GM12878 (cell line): Measurements from ENCODE around the gene CSNK1G2. TPM values are rescaled to one million over a fixed set of nuclear protein-coding genes. Genes with fewer than 3 reads are reported as not detected.

ENCODE experiments used
- ATAC-seq: fragments of 200-7000 bp; cut with Tn5 transposase; 3 replicates; pipeline ENCODE4 v1.9.1; 2020; ENCODE audit warnings: mild to moderate bottlenecking, moderate library complexity
- BruUV-seq: library from RNA; stranded (reverse); fragments of 400-500 nt; replicated peaks from 2 replicates; lab custom pipeline; 2021; lab: Mats Ljungman, UMichigan
- CTCF ChIA-PET: fragments of 300-600 bp; sonication (Branson Sonifier 250); formaldehyde crosslinking; extraction: SDS; loops from one replicate; lab custom pipeline; 2021; ENCODE audit warnings: inconsistent platforms; lab: Yijun Ruan, JAX
- POLR2A ChIA-PET: fragments of 350-600 bp; formaldehyde crosslinking; extraction: SDS; loops from one replicate; lab custom pipeline; 2021; ENCODE audit warnings: inconsistent platforms; lab: Charles Lee
- RAD21 ChIA-PET: fragments of 300-600 bp; sonication (Branson Sonifier 250); formaldehyde crosslinking; loops from one replicate; lab custom pipeline; 2023; ENCODE audit warnings: antibody characterized with exemption; ENCODE audit not compliant: unreplicated experiment; lab: Charles Lee
- SMC1A ChIA-PET: fragments of 300-600 bp; sonication (Branson Sonifier 250); formaldehyde crosslinking; loops from one replicate; lab custom pipeline; 2023; ENCODE audit not compliant: unreplicated experiment, uncharacterized antibody; lab: Charles Lee
- DNase-seq: peaks from one replicate; pipeline ENCODE4 v3.0.0-alpha.2; 2011; ENCODE audit warnings: low read depth, low spot score
- FAIRE-seq: peaks from 3 replicates; lab custom pipeline; 2011; peaks lifted over from hg19 to GRCh38; lab: Jason Lieb, UNC
- H2AFZ ChIP-seq: 2 replicates; pipeline ENCODE4 v1.6.0; 2011; ENCODE audit warnings: low read depth, low read length, control low read depth; ENCODE audit not compliant: control insufficient read depth
- H3K27ac ChIP-seq: 2 replicates; pipeline ENCODE4 v1.5.1; 2011; ENCODE audit warnings: control low read depth; ENCODE audit not compliant: control insufficient read depth, insufficient read depth
- H3K27me3 ChIP-seq, 2 experiments: replicated peaks in 1 of 2; 2 replicates each; pipeline versions ENCODE4 v1.6.0 to v1.6.1; 2011; ENCODE audit warnings: low read length in 1 of 2; ENCODE audit not compliant: control insufficient read depth in 2 of 2, insufficient read depth in 2 of 2
- H3K36me3 ChIP-seq, 2 experiments: 2 replicates each; pipeline ENCODE4 v1.5.1; 2011; ENCODE audit warnings: low read length in 1 of 2; ENCODE audit not compliant: control insufficient read depth in 2 of 2, insufficient read depth in 2 of 2
- H3K4me1 ChIP-seq: 2 replicates; pipeline ENCODE4 v1.6.1; 2011; ENCODE audit warnings: mild to moderate bottlenecking, low read length, moderate library complexity, mixed read lengths; ENCODE audit not compliant: control insufficient read depth, insufficient read depth
- H3K4me2 ChIP-seq: 2 replicates; pipeline ENCODE4 v1.6.0; 2011; ENCODE audit warnings: control low read depth; ENCODE audit not compliant: control insufficient read depth, insufficient read depth
- H3K4me3 ChIP-seq: fragments of 200-600 bp; sonication (generic); 2 replicates; pipeline ENCODE4 v1.5.1; 2016
- H3K79me2 ChIP-seq: 2 replicates; pipeline ENCODE4 v1.6.0; 2011; ENCODE audit warnings: low read length; ENCODE audit not compliant: control insufficient read depth, insufficient read depth
- H3K9ac ChIP-seq: 2 replicates; pipeline ENCODE4 v1.8.0; 2011; ENCODE audit warnings: low read length, control low read depth, mixed read lengths; ENCODE audit not compliant: control insufficient read depth, insufficient read depth
- H3K9me3 ChIP-seq: replicated peaks from 3 replicates; pipeline ENCODE4 v1.5.1; 2011; ENCODE audit warnings: mild to moderate bottlenecking, low read length; ENCODE audit not compliant: control insufficient read depth, insufficient read depth
- H4K20me1 ChIP-seq: 2 replicates; pipeline ENCODE4 v1.6.0; 2011; ENCODE audit not compliant: control insufficient read depth, insufficient read depth
- CHD2 ChIP-seq: IDR thresholded peaks from 2 replicates; pipeline ENCODE4 v1.6.1; 2011; ENCODE audit warnings: low read depth, low read length, improper control_type of control experiment, borderline replicate concordance
- CHD4 ChIP-seq: fragments of 200-600 bp; sonication (generic); IDR thresholded peaks from 2 replicates; pipeline ENCODE4 v1.6.1; 2016; ENCODE audit warnings: mild to moderate bottlenecking
- CREM ChIP-seq: IDR thresholded peaks from 2 replicates; pipeline ENCODE4 v1.6.1; 2014; ENCODE audit warnings: antibody characterized with exemption, low read depth
- ELK1 ChIP-seq: IDR thresholded peaks from 2 replicates; pipeline ENCODE4 v1.6.1; 2012; ENCODE audit warnings: low read depth, low read length, improper control_type of control experiment
- KLF5 ChIP-seq: fragments of 450-650 bp; IDR thresholded peaks from 2 replicates; pipeline ENCODE4 v1.6.1; 2014; ENCODE audit warnings: mild to moderate bottlenecking; ENCODE audit not compliant: partially characterized antibody
- MLLT1 ChIP-seq: fragments of 450-650 bp; IDR thresholded peaks from 2 replicates; pipeline ENCODE4 v1.6.1; 2016; ENCODE audit warnings: mild to moderate bottlenecking
- MTA2 ChIP-seq: fragments of 450-650 bp; IDR thresholded peaks from 2 replicates; pipeline ENCODE4 v1.6.1; 2016; ENCODE audit warnings: low read depth, mild to moderate bottlenecking, moderate library complexity
- NBN ChIP-seq: fragments of 450-650 bp; IDR thresholded peaks from 2 replicates; pipeline ENCODE4 v1.6.1; 2016
- NFYB ChIP-seq: IDR thresholded peaks from 2 replicates; pipeline ENCODE4 v1.6.1; 2011; ENCODE audit warnings: low read depth, mild to moderate bottlenecking, low read length, improper control_type of control experiment, moderate library complexity; ENCODE audit not compliant: insufficient read depth
- POLR2AphosphoS2 ChIP-seq: IDR thresholded peaks from 2 replicates; pipeline ENCODE4 v1.6.1; 2011; ENCODE audit warnings: low read depth, mild to moderate bottlenecking, low read length, improper control_type of control experiment, moderate library complexity
- RCOR1 ChIP-seq: conservative IDR thresholded peaks from 2 replicates; pipeline ENCODE4 v1.6.1; 2012; ENCODE audit warnings: low read depth, low read length, improper control_type of control experiment
- SMAD1 ChIP-seq: fragments of 450-650 bp; IDR thresholded peaks from 2 replicates; pipeline ENCODE4 v1.6.1; 2018; ENCODE audit warnings: mild to moderate bottlenecking, low read depth; ENCODE audit not compliant: partially characterized antibody
- TBL1XR1 ChIP-seq: IDR thresholded peaks from 2 replicates; pipeline ENCODE4 v1.6.1; 2012; ENCODE audit warnings: low read depth, low read length, improper control_type of control experiment
- ZNF24 ChIP-seq: fragments of 450-650 bp; IDR thresholded peaks from 2 replicates; pipeline ENCODE4 v1.6.1; 2017; ENCODE audit warnings: antibody characterized with exemption, mild to moderate bottlenecking
- ZNF687 ChIP-seq: fragments of 450-650 bp; IDR thresholded peaks from 2 replicates; pipeline ENCODE4 v1.6.1; 2017; ENCODE audit warnings: mild to moderate bottlenecking, moderate library complexity
- WGBS: methylation state at CpG from one replicate; pipeline ENCODE4 v1.1.6; 2016; ENCODE audit warnings: low lambda C conversion rate; ENCODE audit not compliant: insufficient replicate concordance, insufficient coverage; ENCODE audit errors: missing lambda C conversion rate; 5-methylcytosine and 5-hydroxymethylcytosine counted together
- in situ Hi-C: fragments of 300-500 bp; cut with MboI; formaldehyde crosslinking; loops from 9 replicates; pipeline ENCODE4 v1.14.3; 2018; ENCODE audit warnings: mixed read lengths
- intact Hi-C: fragments of 100-400 bp; cut with micrococcal nuclease; formaldehyde crosslinking; loops from one replicate; pipeline ENCODE4 v1.14.2; 2022; ENCODE audit not compliant: unreplicated experiment
- polyA plus RNA-seq, 11 experiments: library from polyadenylated mRNA; depleted of rRNA in 4 of 11; unstranded in 6 of 11; stranded (reverse) in 5 of 11; fragments of >200 nt; fragmentation: Nextera tagmentation in 4 of 11; fragmentation: Illumina TruSeq in 1 of 11; extraction: Ambion mirVana in 4 of 11; extraction: Trizol in 1 of 11; gene quantifications; 1 replicate in 1 of 11; 2 replicates in 10 of 11; pipeline versions ENCODE4 v1.2.1 to v1.2.3, GENCODE V29; 2011 to 2016; ENCODE audit warnings: inconsistent platforms in 2 of 11, missing spikeins in 2 of 11, low read depth in 1 of 11
- total RNA-seq, 4 experiments: library from RNA; depleted of rRNA in 3 of 4; stranded (reverse); fragments of >200 nt in 3 of 4; fragmentation: Illumina TruSeq in 1 of 4; extraction: Trizol in 1 of 4; gene quantifications; 2 replicates each; pipeline versions ENCODE4 v1.2.1 to v1.2.3, GENCODE V29; 2013 to 2021

The CSNK1G2 gene
- total and polyA plus RNA-seq, 10 of the 15 experiments (the other 5 are each of a cell fraction or from before 2014, with no cell fraction given) = 0.64 to 109 (median 25.0) TPM

- CTCF ChIA-PET = no interaction called here
- Histone ChIP-seq H3K36me3 (peaks cover 9 to 33% of the 10 kb centered on the region in 2 experiments; a peak in 3 of 4 replicates), H3K4me2 (no peak overlapping the region), H4K20me1 (no peaks in the 10 kb centered on the region), H2AFZ (no peak overlapping the region), H3K27ac (no peak overlapping the region), H3K9me3 (no peaks in the 10 kb centered on the region), H3K4me3 (no peak overlapping the region), H3K4me1 (no peaks in the 10 kb centered on the region), H3K27me3 (no peaks in the 10 kb centered on the region), H3K79me2 (no peaks in the 10 kb centered on the region), H3K9ac (no peak overlapping the region)
- POLR2A ChIA-PET = no interaction called here
- ATAC-seq = no peak
- intact Hi-C loops = no loop called here
- DNase-seq = no peak
- RAD21 ChIA-PET = no interaction called here
- SMC1A ChIA-PET = no interaction called here
- BruUV-seq = no TSS peak
- no peak for TF ChIP-seq TBL1XR1
- no peak for TF ChIP-seq MTA2
- TF ChIP-seq ZNF24 = no peak
- TF ChIP-seq CHD4 = no peak
- TF ChIP-seq ELK1 = no peak
- TF ChIP-seq NBN = no peak
- TF ChIP-seq MLLT1 = no peak
- TF ChIP-seq KLF5 = no peak
- no peak for TF ChIP-seq ZNF687
- no peak for TF ChIP-seq SMAD1
- TF ChIP-seq CREM = no peak
- no peak for TF ChIP-seq POLR2AphosphoS2
- no peak for TF ChIP-seq CHD2
- TF ChIP-seq RCOR1 = no peak
- TF ChIP-seq NFYB = no peak
- WGBS = 98% methylated on average over 16 of the region's 28 CpGs
- in situ Hi-C loops = no loop called here
- FAIRE-seq = no peak
These were observed 38.7 kb downstream of the CSNK1G2 start for GRCh38 chr19:1979642-1980041.
